Activated naive CD8-positive, alpha-beta T cell (primary cell): Measurements from ENCODE around the gene POLR3K.

Experiments
- H3K27ac Mint-ChIP-seq: one replicate; pipeline ENCODE4 v1.8.0; 2021; ENCODE audit warnings: mixed read lengths
- H3K27me3 Mint-ChIP-seq: one replicate; pipeline ENCODE4 v1.8.0; 2021; ENCODE audit warnings: mixed read lengths
- H3K36me3 Mint-ChIP-seq: one replicate; pipeline ENCODE4 v1.8.0; 2021; ENCODE audit warnings: mixed read lengths
- H3K4me1 Mint-ChIP-seq: one replicate; pipeline ENCODE4 v1.8.0; 2021; ENCODE audit warnings: low read depth, mixed read lengths
- H3K4me3 Mint-ChIP-seq: one replicate; pipeline ENCODE4 v1.8.0; 2021; ENCODE audit warnings: mild to moderate bottlenecking, mixed read lengths
- H3K9me3 Mint-ChIP-seq: one replicate; pipeline ENCODE4 v1.8.0; 2021; ENCODE audit warnings: low read depth, mixed read lengths

POLR3K gene

GRCh38 chr16:53346-54236, at the start of gene POLR3K, which contains the start of gene SNRNP25:
Gene POLR3K (minus strand): TSS chr16:53608. CDS start chr16:53586, 22 bp downstream.
Gene SNRNP25 (plus strand): TSS chr16:53828. CDS start chr16:54017, 189 bp downstream.
- Mint-ChIP-seq H3K4me3 (peak within 1 kb of the TSS; percentile 99), H3K9me3 (no peaks in the 10 kb centered on the region), H3K27me3 (no peaks in the 10 kb centered on the region), H3K27ac (peak within 1 kb of the TSS; percentile 98), H3K4me1 (peaks cover 26% of the 10 kb centered on the region), H3K36me3 (peaks cover 6% of the 10 kb centered on the region)

- Mint-ChIP-seq H3K27ac (no peak overlapping the region), H3K4me3 (no peak overlapping the region), H3K36me3 (no peaks in the 10 kb centered on the region), H3K27me3 (no peaks in the 10 kb centered on the region), H3K9me3 (no peaks in the 10 kb centered on the region), H3K4me1 (peaks cover 3% of the 10 kb centered on the region)
Measured at GRCh38 chr16:102060-102855, 48.9 kb upstream of the POLR3K start.

GRCh38 chr16:101586-101985, 48.2 kb upstream of the POLR3K start:
- no peaks in the 10 kb centered on the region for H3K27me3 Mint-ChIP-seq
- H3K4me1 Mint-ChIP-seq = peaks cover 2% of the 10 kb centered on the region
- H3K4me3 Mint-ChIP-seq = no peak overlapping the region
- H3K9me3 Mint-ChIP-seq = no peaks in the 10 kb centered on the region
- no peaks in the 10 kb centered on the region for H3K36me3 Mint-ChIP-seq
- no peak overlapping the region for H3K27ac Mint-ChIP-seq

- Mint-ChIP-seq H3K9me3 (no peaks in the 10 kb centered on the region), H3K27me3 (no peaks in the 10 kb centered on the region), H3K4me1 (peaks cover 2% of the 10 kb centered on the region), H3K4me3 (no peak overlapping the region), H3K36me3 (no peaks in the 10 kb centered on the region), H3K27ac (no peak overlapping the region)
Measured at GRCh38 chr16:100989-101388, 47.6 kb upstream of the POLR3K start.

GRCh38 chr16:97822-98221, 44.4 kb upstream of the POLR3K start:
- peaks cover 2% of the 10 kb centered on the region for H3K4me1 Mint-ChIP-seq
- no peak overlapping the region for H3K4me3 Mint-ChIP-seq
- no peaks in the 10 kb centered on the region for H3K9me3 Mint-ChIP-seq
- no peaks in the 10 kb centered on the region for H3K27me3 Mint-ChIP-seq
- H3K27ac Mint-ChIP-seq = no peak overlapping the region
- H3K36me3 Mint-ChIP-seq = no peaks in the 10 kb centered on the region

- no peaks in the 10 kb centered on the region for H3K36me3 Mint-ChIP-seq
- peaks cover 2% of the 10 kb centered on the region for H3K4me1 Mint-ChIP-seq
- no peaks in the 10 kb centered on the region for H3K9me3 Mint-ChIP-seq
- no peak overlapping the region for H3K4me3 Mint-ChIP-seq
- H3K27ac Mint-ChIP-seq = no peak overlapping the region
- H3K27me3 Mint-ChIP-seq = no peaks in the 10 kb centered on the region
Measured at GRCh38 chr16:96935-97381, 43.5 kb upstream of the POLR3K start.

- Mint-ChIP-seq H3K4me3 (no peak overlapping the region), H3K27ac (no peak overlapping the region), H3K4me1 (peaks cover 2% of the 10 kb centered on the region), H3K9me3 (no peaks in the 10 kb centered on the region), H3K36me3 (no peaks in the 10 kb centered on the region), H3K27me3 (no peaks in the 10 kb centered on the region)
Measured at GRCh38 chr16:94918-95265, 41.5 kb upstream of the POLR3K start.

GRCh38 chr16:92431-93339, 39.3 kb upstream of the POLR3K start:
- H3K4me3 Mint-ChIP-seq = no peak overlapping the region
- H3K27me3 Mint-ChIP-seq = no peaks in the 10 kb centered on the region
- H3K36me3 Mint-ChIP-seq = no peaks in the 10 kb centered on the region
- H3K27ac Mint-ChIP-seq = no peak overlapping the region
- H3K9me3 Mint-ChIP-seq = no peaks in the 10 kb centered on the region
- H3K4me1 Mint-ChIP-seq = peaks cover 2% of the 10 kb centered on the region

- Mint-ChIP-seq H3K36me3 (no peaks in the 10 kb centered on the region), H3K4me1 (no peaks in the 10 kb centered on the region), H3K27me3 (no peaks in the 10 kb centered on the region), H3K27ac (no peak overlapping the region), H3K9me3 (no peaks in the 10 kb centered on the region), H3K4me3 (no peak overlapping the region)
Measured at GRCh38 chr16:91484-91883, 38.1 kb upstream of the POLR3K start.

- Mint-ChIP-seq H3K9me3 (no peaks in the 10 kb centered on the region), H3K36me3 (no peaks in the 10 kb centered on the region), H3K27me3 (no peaks in the 10 kb centered on the region), H3K4me1 (peaks cover 10% of the 10 kb centered on the region), H3K27ac (no peak overlapping the region), H3K4me3 (no peak overlapping the region)
Measured at GRCh38 chr16:89391-90302, 36.2 kb upstream of the POLR3K start.

GRCh38 chr16:88613-89012, 35.2 kb upstream of the POLR3K start:
- no peaks in the 10 kb centered on the region for H3K27me3 Mint-ChIP-seq
- H3K27ac Mint-ChIP-seq = no peak overlapping the region
- no peaks in the 10 kb centered on the region for H3K9me3 Mint-ChIP-seq
- peaks cover 2% of the 10 kb centered on the region for H3K36me3 Mint-ChIP-seq
- peaks cover 20% of the 10 kb centered on the region for H3K4me1 Mint-ChIP-seq
- H3K4me3 Mint-ChIP-seq = no peak overlapping the region

- peaks cover 2% of the 10 kb centered on the region for H3K36me3 Mint-ChIP-seq
- peaks cover 28% of the 10 kb centered on the region for H3K4me1 Mint-ChIP-seq
- no peaks in the 10 kb centered on the region for H3K27me3 Mint-ChIP-seq
- H3K9me3 Mint-ChIP-seq = no peaks in the 10 kb centered on the region
- H3K27ac Mint-ChIP-seq = no peak overlapping the region
- H3K4me3 Mint-ChIP-seq = no peak overlapping the region
Measured at GRCh38 chr16:86483-86952, 33.1 kb upstream of the POLR3K start.

- no peaks in the 10 kb centered on the region for H3K9me3 Mint-ChIP-seq
- H3K4me1 Mint-ChIP-seq = peaks cover 28% of the 10 kb centered on the region
Measured at GRCh38 chr16:85865-86264, 32.5 kb upstream of the POLR3K start.

GRCh38 chr16:85407-85782, 32.0 kb upstream of the POLR3K start:
- Mint-ChIP-seq H3K4me3 (no peak overlapping the region), H3K27ac (peak overlapping the region; percentile 92), H3K36me3 (peaks cover 2% of the 10 kb centered on the region), H3K4me1 (peaks cover 28% of the 10 kb centered on the region), H3K27me3 (no peaks in the 10 kb centered on the region), H3K9me3 (no peaks in the 10 kb centered on the region)

More at GRCh38 chr16:85865-86264, 32.5 kb upstream of the POLR3K start:
- Mint-ChIP-seq H3K27ac (peak overlapping the region; percentile 54), H3K36me3 (peaks cover 2% of the 10 kb centered on the region), H3K4me3 (no peak overlapping the region), H3K27me3 (no peaks in the 10 kb centered on the region)
